HG03045 (cell line): Measurements from ENCODE around the gene UBE2E1.
"Not testable (repeated sequence)": the region's sequence is repeated elsewhere in the genome, so short reads cannot be mapped to it uniquely, and the experiment has no call there.

Experiments used
- ATAC-seq: cut with Tn5 transposase; IDR thresholded peaks from one replicate; pipeline ENCODE4 v1.9.1; 2021; ENCODE audit warnings: mild to moderate bottlenecking, moderate library complexity; ENCODE audit not compliant: unreplicated experiment

Gene UBE2E1

GRCh38 chr3:23913873-23914743 lies 108.4 kb downstream of the UBE2E1 start:
- ATAC-seq: no peak

GRCh38 chr3:23915537-23916108 lies 109.9 kb downstream of the UBE2E1 start:
- ATAC-seq: no peak

GRCh38 chr3:23916152-23916885 lies 110.6 kb downstream of the UBE2E1 start:
- peak; percentile 42 for ATAC-seq

GRCh38 chr3:23916886-23917678 lies 111.3 kb downstream of the UBE2E1 start, which contains the start of the genes NKIRAS1 and RPL15:
Gene NKIRAS1 (minus strand): TSS chr3:23916990. CDS start chr3:23910904, 6,086 bp downstream.
Gene RPL15 (plus strand): TSS chr3:23917132. CDS start chr3:23917860, 728 bp downstream.
- ATAC-seq: peak; percentile 96

- not testable (repeated sequence) for ATAC-seq
These were observed 112.0 kb downstream of the UBE2E1 start for GRCh38 chr3:23917679-23918303.

GRCh38 chr3:23918331-23918730 lies 112.6 kb downstream of the UBE2E1 start:
- not testable (repeated sequence) for ATAC-seq

- ATAC-seq: no peak
These were observed 113.9 kb downstream of the UBE2E1 start for GRCh38 chr3:23919628-23920027.

- no peak for ATAC-seq
These were observed 114.4 kb downstream of the UBE2E1 start for GRCh38 chr3:23920151-23920655.

GRCh38 chr3:23921052-23921511 lies 115.3 kb downstream of the UBE2E1 start:
- ATAC-seq: no peak

- no peak for ATAC-seq
These were observed 118.0 kb downstream of the UBE2E1 start for GRCh38 chr3:23923786-23924185.

- no peak for ATAC-seq
These were observed 120.5 kb downstream of the UBE2E1 start for GRCh38 chr3:23926246-23926645.

GRCh38 chr3:23926736-23927135 lies 121.0 kb downstream of the UBE2E1 start:
- no peak for ATAC-seq

GRCh38 chr3:23928524-23928923 lies 122.8 kb downstream of the UBE2E1 start:
- ATAC-seq: no peak

GRCh38 chr3:23931597-23931996 lies 125.8 kb downstream of the UBE2E1 start:
- no peak for ATAC-seq

- no peak for ATAC-seq
These were observed 126.8 kb downstream of the UBE2E1 start for GRCh38 chr3:23932571-23932970.

- no peak for ATAC-seq
These were observed 128.5 kb downstream of the UBE2E1 start for GRCh38 chr3:23934253-23934652.

- no peak for ATAC-seq
These were observed 131.5 kb downstream of the UBE2E1 start for GRCh38 chr3:23937296-23937695.

- no peak for ATAC-seq
These were observed 132.9 kb downstream of the UBE2E1 start for GRCh38 chr3:23938688-23939087.

GRCh38 chr3:23940775-23941174 lies 135.0 kb downstream of the UBE2E1 start:
- ATAC-seq: no peak
